GM23338 (cell line): ENCODE data around the gene RAB6A. TPM values are rescaled to one million over a fixed set of nuclear protein-coding genes. Genes with fewer than 3 reads are reported as not detected.

ENCODE experiments used
- ATAC-seq: fragments of 200-7000 bp; cut with Tn5 transposase; 3 replicates; pipeline ENCODE4 v1.9.1; 2020
- DNase-seq: peaks from one replicate; pipeline ENCODE4 v3.0.0-alpha.2; 2015; ENCODE audit warnings: low spot score
- H2AFZ ChIP-seq: fragments of 200-600 bp; sonication (generic); 2 replicates; pipeline ENCODE4 v1.8.0; 2016; ENCODE audit warnings: antibody characterized with exemption, mild to moderate bottlenecking, moderate library complexity
- H3F3A ChIP-seq: fragments of 200-600 bp; sonication (generic); replicated peaks from 2 replicates; pipeline ENCODE4 v1.8.0; 2017; ENCODE audit warnings: antibody characterized with exemption, mixed run types, low read depth
- H3K27ac ChIP-seq: fragments of 200-600 bp; sonication (generic); 2 replicates; pipeline ENCODE4 v1.6.1; 2016; ENCODE audit warnings: low read depth
- H3K27me3 ChIP-seq: fragments of 200-600 bp; sonication (generic); 2 replicates; pipeline ENCODE4 v1.8.0; 2016; ENCODE audit warnings: mild to moderate bottlenecking, mixed run types, moderate library complexity; ENCODE audit not compliant: insufficient read depth
- H3K36me3 ChIP-seq: fragments of 200-600 bp; sonication (generic); 2 replicates; pipeline ENCODE4 v1.8.0; 2016; ENCODE audit warnings: mild to moderate bottlenecking; ENCODE audit not compliant: insufficient read depth
- H3K4me1 ChIP-seq: fragments of 200-600 bp; sonication (generic); 2 replicates; pipeline ENCODE4 v1.8.0; 2016; ENCODE audit warnings: mild to moderate bottlenecking, moderate library complexity; ENCODE audit not compliant: insufficient read depth
- H3K4me2 ChIP-seq: fragments of 200-600 bp; sonication (generic); 2 replicates; pipeline ENCODE4 v1.7.1; 2017; ENCODE audit warnings: mixed run types
- H3K4me3 ChIP-seq: fragments of 200-600 bp; sonication (generic); 2 replicates; pipeline ENCODE4 v1.6.1; 2016; ENCODE audit warnings: mixed run types
- H3K79me2 ChIP-seq: fragments of 200-600 bp; sonication (generic); replicated peaks from 2 replicates; pipeline ENCODE4 v1.8.0; 2017; ENCODE audit warnings: mild to moderate bottlenecking; ENCODE audit not compliant: insufficient read depth
- H3K9me2 ChIP-seq: fragments of 200-600 bp; sonication (generic); 2 replicates; pipeline ENCODE4 v1.8.0; 2017; ENCODE audit not compliant: insufficient read depth
- H4K20me1 ChIP-seq: fragments of 200-600 bp; sonication (generic); replicated peaks from 2 replicates; pipeline ENCODE4 v1.8.0; 2017; ENCODE audit warnings: mild to moderate bottlenecking; ENCODE audit not compliant: insufficient read depth
- H3K27ac Mint-ChIP-seq: 2 replicates; pipeline ENCODE4 v1.8.0; 2020; ENCODE audit warnings: inconsistent platforms, mild to moderate bottlenecking, moderate library complexity, mixed read lengths
- H3K27me3 Mint-ChIP-seq: 3 replicates; pipeline ENCODE4 v1.8.0; 2022; ENCODE audit warnings: low read depth, mild to moderate bottlenecking, moderate library complexity, mixed read lengths, inconsistent platforms; ENCODE audit not compliant: insufficient read depth, poor library complexity
- H3K36me3 Mint-ChIP-seq: 3 replicates; pipeline ENCODE4 v1.8.0; 2021; ENCODE audit warnings: low read depth, mild to moderate bottlenecking, inconsistent platforms, moderate library complexity, mixed read lengths
- H3K4me1 Mint-ChIP-seq: 3 replicates; pipeline ENCODE4 v1.8.0; 2020; ENCODE audit warnings: mild to moderate bottlenecking, inconsistent platforms, mixed read lengths
- H3K4me3 Mint-ChIP-seq: 3 replicates; pipeline ENCODE4 v1.8.0; 2021; ENCODE audit warnings: moderate library complexity, mild to moderate bottlenecking, inconsistent platforms, mixed read lengths
- H3K9me3 Mint-ChIP-seq: 3 replicates; pipeline ENCODE4 v1.8.0; 2020; ENCODE audit warnings: moderate library complexity, mild to moderate bottlenecking, inconsistent platforms, mixed read lengths
- CREB1 ChIP-seq: fragments of 250-450 bp; sonication (Bioruptor Pico); IDR thresholded peaks from 2 replicates; pipeline ENCODE4 v1.5.0; 2020; ENCODE audit warnings: low read depth, mild to moderate bottlenecking, moderate library complexity
- CTCF ChIP-seq, 2 experiments: fragments of 200-600 bp in 1 of 2; sonication (generic) in 1 of 2; conservative IDR thresholded peaks; 2 replicates each; pipeline versions ENCODE4 v1.5.1 to v1.6.1; 2016 to 2017; ENCODE audit warnings: antibody characterized with exemption in 2 of 2, low read depth in 2 of 2, mild to moderate bottlenecking in 2 of 2, moderate library complexity in 1 of 2
- ETS1 ChIP-seq: IDR thresholded peaks from 2 replicates; pipeline ENCODE4 v1.6.1; 2016; ENCODE audit warnings: antibody characterized with exemption
- EZH2 ChIP-seq: fragments of 200-600 bp; sonication (generic); IDR thresholded peaks from one replicate; pipeline ENCODE4 v1.8.0; 2017; ENCODE audit warnings: antibody characterized with exemption, mild to moderate bottlenecking, low read depth; ENCODE audit not compliant: unreplicated experiment
- EZH2phosphoT487 ChIP-seq: fragments of 200-600 bp; sonication (generic); IDR thresholded peaks from one replicate; pipeline ENCODE4 v1.8.1; 2018; ENCODE audit warnings: antibody characterized with exemption; ENCODE audit not compliant: unreplicated experiment
- JUNB ChIP-seq: IDR thresholded peaks from one replicate; pipeline ENCODE4 v1.6.1; 2016; ENCODE audit warnings: antibody characterized with exemption; ENCODE audit not compliant: unreplicated experiment
- NANOG ChIP-seq: IDR thresholded peaks from 2 replicates; pipeline ENCODE4 v1.6.1; 2016; ENCODE audit warnings: antibody characterized with exemption, borderline replicate concordance
- POLR2AphosphoS5 ChIP-seq: IDR thresholded peaks from 2 replicates; pipeline ENCODE4 v1.6.1; 2016; ENCODE audit warnings: antibody characterized with exemption, low read depth
- REST ChIP-seq: IDR thresholded peaks from one replicate; pipeline ENCODE4 v1.6.1; 2018; ENCODE audit warnings: antibody characterized with exemption; ENCODE audit not compliant: unreplicated experiment
- ZNF114 ChIP-seq: fragments of 250-450 bp; sonication (Bioruptor Pico); IDR thresholded peaks from 2 replicates; pipeline ENCODE4 v1.5.0; 2020; ENCODE audit warnings: mild to moderate bottlenecking, moderate library complexity
- polyA plus RNA-seq: library from polyadenylated mRNA; unstranded; fragments of >200 nt; fragmentation: Nextera tagmentation; extraction: Ambion mirVana; gene quantifications from 2 replicates; pipeline ENCODE4 v1.2.1, GENCODE V29; 2016
- total RNA-seq: library from RNA; depleted of rRNA; stranded (reverse); fragments of >200 nt; shearing (Covaris generic); gene quantifications from 2 replicates; pipeline ENCODE4 v1.2.3, GENCODE V29; 2014

Gene RAB6A
- total and polyA plus RNA-seq, 2 experiments from 2014 or later = 61.1 to 127 TPM

- Mint-ChIP-seq H3K27me3 (peaks cover 33% of the 10 kb centered on the region), H3K36me3 (no peaks in the 10 kb centered on the region), H3K9me3 (no peaks in the 10 kb centered on the region), H3K4me3 (peak overlapping the region; percentile 75), H3K4me1 (peaks cover 12% of the 10 kb centered on the region), H3K27ac (peak overlapping the region; percentile 47; the same call in 1 of the 2 replicates)
- peak overlapping the region; percentile 68 for H3K4me3 ChIP-seq
- H3K36me3 ChIP-seq = no peaks in the 10 kb centered on the region
- H3K27ac ChIP-seq = peak overlapping the region; percentile 86; the same call in 1 of the 2 replicates
- peaks cover 14% of the 10 kb centered on the region; the same call in 1 of the 2 replicates for H3K4me1 ChIP-seq
- no peak for TF ChIP-seq JUNB
- no peak for TF ChIP-seq REST
- TF ChIP-seq CREB1 (CRISPR knock-in tag) = peak; percentile 39
- TF ChIP-seq CTCF (conservative IDR thresholded peaks at IDR 0.05; ENCODE audit: low read depth in 2 of 2) = peak; percentile 95 to 98
- peaks cover 6% of the 10 kb centered on the region; the same call in 1 of the 2 replicates for H3K9me2 ChIP-seq
- H3K4me2 ChIP-seq = peak overlapping the region; percentile 94
- ATAC-seq (peak; percentile 92), DNase-seq (peak; percentile 96)
- H4K20me1 ChIP-seq = no peaks in the 10 kb centered on the region; the same call in 1 of the 2 replicates
- H2AFZ ChIP-seq = peak overlapping the region; percentile 100
- no peaks in the 10 kb centered on the region for H3K79me2 ChIP-seq
- H3K27me3 ChIP-seq = peaks cover 36% of the 10 kb centered on the region
- H3F3A ChIP-seq = peaks cover 4% of the 10 kb centered on the region
These were observed 99.7 kb downstream of the RAB6A start for GRCh38 chr11:73661035-73661628.

GRCh38 chr11:73660497-73661034 is 100.3 kb downstream of the RAB6A start:
- Histone ChIP-seq H3F3A (peaks cover 4% of the 10 kb centered on the region), H3K4me1 (peaks cover 14% of the 10 kb centered on the region; the same call in 1 of the 2 replicates), H3K9me2 (peaks cover 6% of the 10 kb centered on the region; the same call in 1 of the 2 replicates), H3K4me2 (peak overlapping the region; percentile 94), H4K20me1 (no peaks in the 10 kb centered on the region; the same call in 1 of the 2 replicates), H2AFZ (peak overlapping the region; percentile 78; the same call in 1 of the 2 replicates), H3K27me3 (peaks cover 36% of the 10 kb centered on the region), H3K79me2 (no peaks in the 10 kb centered on the region), H3K36me3 (no peaks in the 10 kb centered on the region), H3K27ac (no peak overlapping the region), H3K4me3 (peak overlapping the region; percentile 68)
- Mint-ChIP-seq H3K4me1 (peaks cover 12% of the 10 kb centered on the region), H3K27me3 (peaks cover 33% of the 10 kb centered on the region), H3K4me3 (peak overlapping the region; percentile 40; the same call in 2 of the 3 replicates), H3K36me3 (no peaks in the 10 kb centered on the region), H3K9me3 (no peaks in the 10 kb centered on the region), H3K27ac (no peak overlapping the region)
- DNase-seq (no peak), ATAC-seq (peak; percentile 18; the same call in 2 of the 3 replicates)
- TF ChIP-seq POLR2AphosphoS5 (no peak), ZNF114 (CRISPR knock-in tag) (no peak), CREB1 (CRISPR knock-in tag) (no peak), JUNB (no peak), ETS1 (no peak), EZH2phosphoT487 (no peak), REST (no peak), EZH2 (no peak), NANOG (no peak)
